ENCODE measurements around the gene NME7. TPM values are rescaled to one million over a fixed set of nuclear protein-coding genes. Genes with fewer than 3 reads are reported as not detected.

NME7 gene
- total RNA-seq, 1 experiment from 2014 or later: 13.2 TPM

DNA sequence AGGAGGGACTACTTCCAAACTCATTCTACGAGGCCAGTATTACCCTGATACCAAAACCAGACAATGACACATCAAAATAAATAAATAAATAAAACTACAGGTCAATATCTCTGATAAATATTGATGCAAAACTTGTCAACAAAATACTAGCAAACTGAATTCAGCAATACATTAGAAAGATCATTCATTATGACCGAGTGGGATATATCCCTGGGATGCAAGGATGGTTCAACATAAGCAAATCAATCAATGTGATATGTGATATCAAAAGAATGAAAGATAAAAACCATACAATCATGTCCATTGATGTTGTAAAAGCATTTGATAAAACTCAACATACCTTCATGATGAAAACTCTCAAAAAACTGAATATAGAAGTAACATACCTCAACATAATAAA, 36.7 kb downstream of the NME7 start:
- Mint-ChIP-seq H3K27me3 (ENCODE audit: low read depth) (no peaks in the 10 kb centered on the region), H3K27ac (no peak overlapping the region), H3K4me3 (no peak overlapping the region), H3K36me3 (ENCODE audit: insufficient read depth in 1 of 3, low read depth in 3 of 3) (peaks cover 9 to 17% (median 10%) of the 10 kb centered on the region in 3 experiments), H3K9me3 (peaks cover 10 to 11% of the 10 kb centered on the region in 2 experiments; a peak in 3 of 5 replicates), H3K4me1 (peaks cover 0 to 7% of the 10 kb centered on the region in 2 experiments; a peak in 2 of 4 replicates)
- no CpG with 5 or more reads among the region's 2 CpGs for WGBS (ENCODE audit: extremely low coverage, insufficient read length, low lambda C conversion rate)
- Histone ChIP-seq H3K4me1 (ENCODE audit: insufficient read depth, low read length) (no peaks in the 10 kb centered on the region), H4K91ac (ENCODE audit: insufficient read length, low read depth, low read length) (no peak overlapping the region), H2BK120ac (ENCODE audit: low read depth, low read length, poor library complexity, severe bottlenecking) (no peak overlapping the region), H3K14ac (ENCODE audit: insufficient read depth, low read length) (no peak overlapping the region), H3K18ac (ENCODE audit: insufficient read length, low read depth, low read length) (no peak overlapping the region), H3K4ac (ENCODE audit: low read depth, low read length) (no peak overlapping the region), H3T11ph (ENCODE audit: low read length) (no peak overlapping the region), H3K56ac (ENCODE audit: insufficient read length, low read depth, low read length) (no peak overlapping the region), H2BK20ac (ENCODE audit: low read depth, low read length, poor library complexity, severe bottlenecking) (no peak overlapping the region), H3K79me2 (ENCODE audit: insufficient read depth, low read length) (no peaks in the 10 kb centered on the region), H2AK5ac (ENCODE audit: insufficient read length, low read length) (no peak overlapping the region), H3K23ac (ENCODE audit: insufficient read length, low read depth, low read length) (no peak overlapping the region), H3K9me3 (ENCODE audit: control insufficient read depth, low read depth, low read length) (no peaks in the 10 kb centered on the region), H2BK15ac (ENCODE audit: low read depth, low read length) (no peak overlapping the region), H4K8ac (replicated peaks; ENCODE audit: insufficient read length, low read depth, low read length) (no peak overlapping the region), H3K9ac (ENCODE audit: extremely low read depth, insufficient read length, low read length) (no peak overlapping the region), H3K27ac (ENCODE audit: insufficient read length, low read depth, low read length) (no peak overlapping the region), H3K79me1 (ENCODE audit: insufficient read depth, low read depth, low read length, poor library complexity, severe bottlenecking) (no peaks in the 10 kb centered on the region), H3K23me2 (ENCODE audit: insufficient read length, low read depth, low read length, poor library complexity, severe bottlenecking) (no peaks in the 10 kb centered on the region), H2BK5ac (ENCODE audit: insufficient read length, low read length) (no peak overlapping the region), H2AFZ (ENCODE audit: low read length) (no peak overlapping the region), H2BK12ac (ENCODE audit: insufficient read length, low read depth, low read length) (no peak overlapping the region), H3K4me2 (ENCODE audit: insufficient read depth, insufficient read length, low read length) (no peak overlapping the region), H4K5ac (ENCODE audit: insufficient read length, low read depth, low read length) (no peak overlapping the region), H3K27me3 (ENCODE audit: insufficient read depth, low read length) (no peaks in the 10 kb centered on the region), H4K20me1 (ENCODE audit: control insufficient read depth, insufficient read depth, insufficient read length) (no peaks in the 10 kb centered on the region)
- no peak for DNase-seq
- TF ChIP-seq, protein P1, sequence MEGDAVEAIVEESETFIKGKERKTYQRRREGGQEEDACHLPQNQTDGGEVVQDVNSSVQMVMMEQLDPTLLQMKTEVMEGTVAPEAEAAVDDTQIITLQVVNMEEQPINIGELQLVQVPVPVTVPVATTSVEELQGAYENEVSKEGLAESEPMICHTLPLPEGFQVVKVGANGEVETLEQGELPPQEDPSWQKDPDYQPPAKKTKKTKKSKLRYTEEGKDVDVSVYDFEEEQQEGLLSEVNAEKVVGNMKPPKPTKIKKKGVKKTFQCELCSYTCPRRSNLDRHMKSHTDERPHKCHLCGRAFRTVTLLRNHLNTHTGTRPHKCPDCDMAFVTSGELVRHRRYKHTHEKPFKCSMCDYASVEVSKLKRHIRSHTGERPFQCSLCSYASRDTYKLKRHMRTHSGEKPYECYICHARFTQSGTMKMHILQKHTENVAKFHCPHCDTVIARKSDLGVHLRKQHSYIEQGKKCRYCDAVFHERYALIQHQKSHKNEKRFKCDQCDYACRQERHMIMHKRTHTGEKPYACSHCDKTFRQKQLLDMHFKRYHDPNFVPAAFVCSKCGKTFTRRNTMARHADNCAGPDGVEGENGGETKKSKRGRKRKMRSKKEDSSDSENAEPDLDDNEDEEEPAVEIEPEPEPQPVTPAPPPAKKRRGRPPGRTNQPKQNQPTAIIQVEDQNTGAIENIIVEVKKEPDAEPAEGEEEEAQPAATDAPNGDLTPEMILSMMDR (conservative IDR thresholded peaks at IDR 0.05): no peak

All from H9 (cell line).